Glutamatergic neuron (in vitro differentiated cells): ENCODE data around the gene UFM1. TPM values are rescaled to one million over a fixed set of nuclear protein-coding genes. Genes with fewer than 3 reads are reported as not detected.
"Not testable (repeated sequence)": the region's sequence is repeated elsewhere in the genome, so short reads cannot be mapped to it uniquely, and the experiment has no call there.

ENCODE experiments used
- DNase-seq: peaks from one replicate; pipeline ENCODE4 v3.0.0; 2022
- H3K27ac Mint-ChIP-seq: one replicate; pipeline ENCODE4 v1.8.0; 2020; ENCODE audit warnings: mild to moderate bottlenecking, mixed read lengths, inconsistent platforms; ENCODE audit not compliant: unreplicated experiment
- H3K27me3 Mint-ChIP-seq: one replicate; pipeline ENCODE4 v1.8.0; 2020; ENCODE audit warnings: mild to moderate bottlenecking, moderate library complexity, mixed read lengths, inconsistent platforms; ENCODE audit not compliant: unreplicated experiment
- H3K36me3 Mint-ChIP-seq: one replicate; pipeline ENCODE4 v1.8.0; 2020; ENCODE audit warnings: mild to moderate bottlenecking, mixed read lengths, inconsistent platforms; ENCODE audit not compliant: unreplicated experiment
- H3K4me1 Mint-ChIP-seq: one replicate; pipeline ENCODE4 v1.8.0; 2020; ENCODE audit warnings: mild to moderate bottlenecking, low read depth, mixed read lengths, inconsistent platforms; ENCODE audit not compliant: unreplicated experiment
- H3K4me3 Mint-ChIP-seq: one replicate; pipeline ENCODE4 v1.8.0; 2020; ENCODE audit warnings: mild to moderate bottlenecking, mixed read lengths, inconsistent platforms; ENCODE audit not compliant: unreplicated experiment
- H3K9me3 Mint-ChIP-seq: one replicate; pipeline ENCODE4 v1.8.0; 2020; ENCODE audit warnings: mild to moderate bottlenecking, moderate library complexity, mixed read lengths, inconsistent platforms; ENCODE audit not compliant: unreplicated experiment
- CTCF ChIP-seq: fragments of 200-600 bp; sonication (generic); IDR thresholded peaks from one replicate; pipeline ENCODE4 v1.5.0; 2021; ENCODE audit not compliant: partially characterized antibody, unreplicated experiment
- total RNA-seq: library from RNA; stranded (reverse); fragmentation: NEBNext Ultra II Directional; extraction: Animal tissue kit (Norgen Biotek cat#: 25700); gene quantifications from one replicate; pipeline ENCODE4 v1.2.1, GENCODE V29; 2021; ENCODE audit not compliant: unreplicated experiment

UFM1 gene
- total RNA-seq, 1 donor from 2014 or later = 61.0 TPM

- Mint-ChIP-seq H3K36me3 (no peaks in the 10 kb centered on the region), H3K27ac (peak overlapping the region; percentile 10), H3K4me1 (no peaks in the 10 kb centered on the region), H3K4me3 (no peak overlapping the region), H3K27me3 (no peaks in the 10 kb centered on the region), H3K9me3 (peaks cover 2% of the 10 kb centered on the region)
- DNase-seq = no peak
- TF ChIP-seq CTCF = no peak
Observed at GRCh38 chr13:38365661-38366060, 16.0 kb downstream of the UFM1 start.

GRCh38 chr13:38366954-38367645, 17.4 kb downstream of the UFM1 start:
- Mint-ChIP-seq H3K9me3 (peaks cover 2% of the 10 kb centered on the region), H3K4me1 (no peaks in the 10 kb centered on the region), H3K4me3 (no peak overlapping the region), H3K27me3 (no peaks in the 10 kb centered on the region), H3K27ac (no peak overlapping the region), H3K36me3 (no peaks in the 10 kb centered on the region)
- DNase-seq = no peak
- TF ChIP-seq CTCF = no peak

- no peak for TF ChIP-seq CTCF
- no peaks in the 10 kb centered on the region for H3K4me1 Mint-ChIP-seq
- H3K27ac Mint-ChIP-seq = no peak overlapping the region
- no peaks in the 10 kb centered on the region for H3K27me3 Mint-ChIP-seq
- peaks cover 4% of the 10 kb centered on the region for H3K9me3 Mint-ChIP-seq
- H3K4me3 Mint-ChIP-seq = no peak overlapping the region
- DNase-seq = no peak
- no peaks in the 10 kb centered on the region for H3K36me3 Mint-ChIP-seq
Observed at GRCh38 chr13:38369058-38369457, 19.4 kb downstream of the UFM1 start.

GRCh38 chr13:38370096-38370495, 20.4 kb downstream of the UFM1 start:
- DNase-seq, H3K4me1 Mint-ChIP-seq, H3K27ac Mint-ChIP-seq, H3K27me3 Mint-ChIP-seq, H3K4me3 Mint-ChIP-seq, H3K9me3 Mint-ChIP-seq, H3K36me3 Mint-ChIP-seq: not testable (repeated sequence)

- TF ChIP-seq CTCF = no peak
- no peak overlapping the region for H3K27ac Mint-ChIP-seq
- H3K36me3 Mint-ChIP-seq = no peaks in the 10 kb centered on the region
- no peak for DNase-seq
- no peaks in the 10 kb centered on the region for H3K4me1 Mint-ChIP-seq
- peaks cover 2% of the 10 kb centered on the region for H3K9me3 Mint-ChIP-seq
- no peak overlapping the region for H3K4me3 Mint-ChIP-seq
- no peaks in the 10 kb centered on the region for H3K27me3 Mint-ChIP-seq
Observed at GRCh38 chr13:38372820-38373383, 23.3 kb downstream of the UFM1 start.
